GM12878 (cell line): ENCODE data around the gene PTK6. TPM values are rescaled to one million over a fixed set of nuclear protein-coding genes. Genes with fewer than 3 reads are reported as not detected.

Experiments
- ATAC-seq: fragments of 200-7000 bp; cut with Tn5 transposase; 3 replicates; pipeline ENCODE4 v1.9.1; 2020; ENCODE audit warnings: mild to moderate bottlenecking, moderate library complexity
- BruUV-seq: library from RNA; stranded (reverse); fragments of 400-500 nt; replicated peaks from 2 replicates; lab custom pipeline; 2021; lab: Mats Ljungman, UMichigan
- CTCF ChIA-PET: fragments of 300-600 bp; sonication (Branson Sonifier 250); formaldehyde crosslinking; extraction: SDS; loops from one replicate; lab custom pipeline; 2021; ENCODE audit warnings: inconsistent platforms; lab: Yijun Ruan, JAX
- POLR2A ChIA-PET: fragments of 350-600 bp; formaldehyde crosslinking; extraction: SDS; loops from one replicate; lab custom pipeline; 2021; ENCODE audit warnings: inconsistent platforms; lab: Charles Lee
- RAD21 ChIA-PET: fragments of 300-600 bp; sonication (Branson Sonifier 250); formaldehyde crosslinking; loops from one replicate; lab custom pipeline; 2023; ENCODE audit warnings: antibody characterized with exemption; ENCODE audit not compliant: unreplicated experiment; lab: Charles Lee
- SMC1A ChIA-PET: fragments of 300-600 bp; sonication (Branson Sonifier 250); formaldehyde crosslinking; loops from one replicate; lab custom pipeline; 2023; ENCODE audit not compliant: unreplicated experiment, uncharacterized antibody; lab: Charles Lee
- DNase-seq: peaks from one replicate; pipeline ENCODE4 v3.0.0-alpha.2; 2011; ENCODE audit warnings: low read depth, low spot score
- FAIRE-seq: peaks from 3 replicates; lab custom pipeline; 2011; peaks lifted over from hg19 to GRCh38; lab: Jason Lieb, UNC
- H2AFZ ChIP-seq: 2 replicates; pipeline ENCODE4 v1.6.0; 2011; ENCODE audit warnings: low read depth, low read length, control low read depth; ENCODE audit not compliant: control insufficient read depth
- H3K27ac ChIP-seq: 2 replicates; pipeline ENCODE4 v1.5.1; 2011; ENCODE audit warnings: control low read depth; ENCODE audit not compliant: control insufficient read depth, insufficient read depth
- H3K27me3 ChIP-seq, 2 experiments: replicated peaks in 1 of 2; 2 replicates each; pipeline versions ENCODE4 v1.6.0 to v1.6.1; 2011; ENCODE audit warnings: low read length in 1 of 2; ENCODE audit not compliant: control insufficient read depth in 2 of 2, insufficient read depth in 2 of 2
- H3K36me3 ChIP-seq, 2 experiments: 2 replicates each; pipeline ENCODE4 v1.5.1; 2011; ENCODE audit warnings: low read length in 1 of 2; ENCODE audit not compliant: control insufficient read depth in 2 of 2, insufficient read depth in 2 of 2
- H3K4me1 ChIP-seq: 2 replicates; pipeline ENCODE4 v1.6.1; 2011; ENCODE audit warnings: mild to moderate bottlenecking, low read length, moderate library complexity, mixed read lengths; ENCODE audit not compliant: control insufficient read depth, insufficient read depth
- H3K4me2 ChIP-seq: 2 replicates; pipeline ENCODE4 v1.6.0; 2011; ENCODE audit warnings: control low read depth; ENCODE audit not compliant: control insufficient read depth, insufficient read depth
- H3K4me3 ChIP-seq: fragments of 200-600 bp; sonication (generic); 2 replicates; pipeline ENCODE4 v1.5.1; 2016
- H3K79me2 ChIP-seq: 2 replicates; pipeline ENCODE4 v1.6.0; 2011; ENCODE audit warnings: low read length; ENCODE audit not compliant: control insufficient read depth, insufficient read depth
- H3K9ac ChIP-seq: 2 replicates; pipeline ENCODE4 v1.8.0; 2011; ENCODE audit warnings: low read length, control low read depth, mixed read lengths; ENCODE audit not compliant: control insufficient read depth, insufficient read depth
- H3K9me3 ChIP-seq: replicated peaks from 3 replicates; pipeline ENCODE4 v1.5.1; 2011; ENCODE audit warnings: mild to moderate bottlenecking, low read length; ENCODE audit not compliant: control insufficient read depth, insufficient read depth
- H4K20me1 ChIP-seq: 2 replicates; pipeline ENCODE4 v1.6.0; 2011; ENCODE audit not compliant: control insufficient read depth, insufficient read depth
- HCFC1 ChIP-seq: fragments of 150-350 bp; IDR thresholded peaks from 2 replicates; pipeline ENCODE4 v1.6.1; 2014; ENCODE audit warnings: low read length
- POLR2A ChIP-seq: IDR thresholded peaks from 2 replicates; pipeline ENCODE4 v1.6.1; 2011; ENCODE audit warnings: low read depth, mild to moderate bottlenecking, low read length
- STAT1 ChIP-seq: fragments of 450-650 bp; conservative IDR thresholded peaks from 2 replicates; pipeline ENCODE4 v1.6.1; 2014; ENCODE audit warnings: antibody characterized with exemption, mild to moderate bottlenecking
- WGBS: methylation state at CpG from one replicate; pipeline ENCODE4 v1.1.6; 2016; ENCODE audit warnings: low lambda C conversion rate; ENCODE audit not compliant: insufficient replicate concordance, insufficient coverage; ENCODE audit errors: missing lambda C conversion rate; 5-methylcytosine and 5-hydroxymethylcytosine counted together
- in situ Hi-C: fragments of 300-500 bp; cut with MboI; formaldehyde crosslinking; loops from 9 replicates; pipeline ENCODE4 v1.14.3; 2018; ENCODE audit warnings: mixed read lengths
- intact Hi-C: fragments of 100-400 bp; cut with micrococcal nuclease; formaldehyde crosslinking; loops from one replicate; pipeline ENCODE4 v1.14.2; 2022; ENCODE audit not compliant: unreplicated experiment
- polyA plus RNA-seq, 11 experiments: library from polyadenylated mRNA; depleted of rRNA in 4 of 11; unstranded in 6 of 11; stranded (reverse) in 5 of 11; fragments of >200 nt; fragmentation: Nextera tagmentation in 4 of 11; fragmentation: Illumina TruSeq in 1 of 11; extraction: Ambion mirVana in 4 of 11; extraction: Trizol in 1 of 11; gene quantifications; 1 replicate in 1 of 11; 2 replicates in 10 of 11; pipeline versions ENCODE4 v1.2.1 to v1.2.3, GENCODE V29; 2011 to 2016; ENCODE audit warnings: inconsistent platforms in 2 of 11, missing spikeins in 2 of 11, low read depth in 1 of 11
- total RNA-seq, 4 experiments: library from RNA; depleted of rRNA in 3 of 4; stranded (reverse); fragments of >200 nt in 3 of 4; fragmentation: Illumina TruSeq in 1 of 4; extraction: Trizol in 1 of 4; gene quantifications; 2 replicates each; pipeline versions ENCODE4 v1.2.1 to v1.2.3, GENCODE V29; 2013 to 2021
- TF ChIP-seq, protein P1 (sequence below): fragments of 450-650 bp; IDR thresholded peaks from 2 replicates; pipeline ENCODE4 v1.6.1; 2016; ENCODE audit warnings: mild to moderate bottlenecking
- TF ChIP-seq, protein P2 (sequence below): fragments of 450-650 bp; IDR thresholded peaks from 2 replicates; pipeline ENCODE4 v1.6.1; 2016; ENCODE audit warnings: mild to moderate bottlenecking
- TF ChIP-seq, protein P3 (sequence below): fragments of 450-650 bp; IDR thresholded peaks from 2 replicates; pipeline ENCODE4 v1.6.1; 2017; ENCODE audit warnings: mild to moderate bottlenecking, moderate library complexity

PTK6 gene
- total and polyA plus RNA-seq, 10 of the 15 experiments (the other 5 are each of a cell fraction or from before 2014, with no cell fraction given): 0.02 to 0.21 (median 0.09) TPM; not detected in 3

DNA sequence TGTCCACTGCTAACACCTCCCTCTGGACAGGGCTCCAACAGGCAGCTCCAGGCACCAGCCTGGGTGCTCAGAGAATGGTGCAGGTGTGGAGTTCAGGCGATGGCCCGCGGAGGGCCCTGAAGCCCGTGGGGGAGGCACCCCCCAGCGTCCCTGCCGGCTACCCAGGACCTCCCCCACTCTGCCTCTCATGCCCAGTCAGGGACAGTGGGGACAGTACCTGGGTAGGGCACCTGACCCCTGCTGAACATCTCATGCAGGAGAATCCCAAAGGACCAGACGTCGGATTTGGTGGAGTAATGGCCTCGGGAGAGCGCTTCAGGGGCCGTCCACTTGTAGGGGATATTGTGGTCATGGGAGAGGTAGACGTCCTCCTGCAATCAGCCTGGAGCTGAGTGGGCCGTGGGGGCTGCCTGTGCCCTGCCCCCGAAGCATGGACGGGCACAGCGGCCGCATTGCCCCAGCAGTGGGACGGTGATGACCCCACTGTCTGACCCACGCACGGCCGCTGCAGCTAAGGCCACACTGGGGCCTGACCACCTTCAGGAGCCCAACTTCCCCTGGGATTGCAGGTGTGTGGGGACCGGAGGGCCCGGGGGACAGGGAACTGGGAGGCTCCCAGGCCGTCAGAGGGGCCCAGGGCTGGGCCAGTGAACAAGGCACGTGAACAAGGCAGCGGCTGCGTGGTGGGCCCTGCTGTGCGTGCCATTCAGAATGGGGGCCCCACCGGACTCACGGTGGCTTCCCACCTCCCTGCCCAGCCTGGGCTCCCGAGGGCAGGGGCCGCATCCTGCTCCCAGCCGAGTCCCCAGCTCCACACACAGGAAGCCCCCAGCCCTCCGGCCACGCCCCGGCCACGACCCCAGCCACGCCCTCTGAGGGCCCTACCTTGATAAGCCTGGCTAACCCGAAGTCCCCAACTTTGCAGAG, 7.1 kb downstream of the PTK6 start:
- ChIA-PET POLR2A (interaction anchor here (0.8 to 1.5 kb wide), 2 partner anchors 10 to 94 kb away, joined by 3 to 8 read pairs; partner anchors contain the start of gene PPDPF), SMC1A (interaction anchor here (0.8 kb wide), 1 partner anchor 7 kb away, joined by 4 read pairs; the partner anchor contains the start of gene PTK6), CTCF (no interaction called here), RAD21 (no interaction called here)
- no peaks in the 10 kb centered on the region; a peak in 1 of 4 replicates for H3K27me3 ChIP-seq
- no peak overlapping the region for H3K4me3 ChIP-seq
- intact Hi-C loops (no loop called here), in situ Hi-C loops (no loop called here)
- no peaks in the 10 kb centered on the region for H3K9me3 ChIP-seq
- H3K4me1 ChIP-seq: peaks cover 10% of the 10 kb centered on the region
- no peak overlapping the region for H3K27ac ChIP-seq
- H3K36me3 ChIP-seq: no peaks in the 10 kb centered on the region
- H4K20me1 ChIP-seq: no peaks in the 10 kb centered on the region
- TF ChIP-seq, protein P1, sequence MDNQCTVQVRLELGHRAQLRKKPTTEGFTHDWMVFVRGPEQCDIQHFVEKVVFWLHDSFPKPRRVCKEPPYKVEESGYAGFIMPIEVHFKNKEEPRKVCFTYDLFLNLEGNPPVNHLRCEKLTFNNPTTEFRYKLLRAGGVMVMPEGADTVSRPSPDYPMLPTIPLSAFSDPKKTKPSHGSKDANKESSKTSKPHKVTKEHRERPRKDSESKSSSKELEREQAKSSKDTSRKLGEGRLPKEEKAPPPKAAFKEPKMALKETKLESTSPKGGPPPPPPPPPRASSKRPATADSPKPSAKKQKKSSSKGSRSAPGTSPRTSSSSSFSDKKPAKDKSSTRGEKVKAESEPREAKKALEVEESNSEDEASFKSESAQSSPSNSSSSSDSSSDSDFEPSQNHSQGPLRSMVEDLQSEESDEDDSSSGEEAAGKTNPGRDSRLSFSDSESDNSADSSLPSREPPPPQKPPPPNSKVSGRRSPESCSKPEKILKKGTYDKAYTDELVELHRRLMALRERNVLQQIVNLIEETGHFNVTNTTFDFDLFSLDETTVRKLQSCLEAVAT: no peak
- TF ChIP-seq, protein P2, sequence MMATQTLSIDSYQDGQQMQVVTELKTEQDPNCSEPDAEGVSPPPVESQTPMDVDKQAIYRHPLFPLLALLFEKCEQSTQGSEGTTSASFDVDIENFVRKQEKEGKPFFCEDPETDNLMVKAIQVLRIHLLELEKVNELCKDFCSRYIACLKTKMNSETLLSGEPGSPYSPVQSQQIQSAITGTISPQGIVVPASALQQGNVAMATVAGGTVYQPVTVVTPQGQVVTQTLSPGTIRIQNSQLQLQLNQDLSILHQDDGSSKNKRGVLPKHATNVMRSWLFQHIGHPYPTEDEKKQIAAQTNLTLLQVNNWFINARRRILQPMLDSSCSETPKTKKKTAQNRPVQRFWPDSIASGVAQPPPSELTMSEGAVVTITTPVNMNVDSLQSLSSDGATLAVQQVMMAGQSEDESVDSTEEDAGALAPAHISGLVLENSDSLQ: no peak
- no peak for TF ChIP-seq STAT1
- no peak for TF ChIP-seq HCFC1
- no peak for TF ChIP-seq POLR2A
- TF ChIP-seq, protein P3, sequence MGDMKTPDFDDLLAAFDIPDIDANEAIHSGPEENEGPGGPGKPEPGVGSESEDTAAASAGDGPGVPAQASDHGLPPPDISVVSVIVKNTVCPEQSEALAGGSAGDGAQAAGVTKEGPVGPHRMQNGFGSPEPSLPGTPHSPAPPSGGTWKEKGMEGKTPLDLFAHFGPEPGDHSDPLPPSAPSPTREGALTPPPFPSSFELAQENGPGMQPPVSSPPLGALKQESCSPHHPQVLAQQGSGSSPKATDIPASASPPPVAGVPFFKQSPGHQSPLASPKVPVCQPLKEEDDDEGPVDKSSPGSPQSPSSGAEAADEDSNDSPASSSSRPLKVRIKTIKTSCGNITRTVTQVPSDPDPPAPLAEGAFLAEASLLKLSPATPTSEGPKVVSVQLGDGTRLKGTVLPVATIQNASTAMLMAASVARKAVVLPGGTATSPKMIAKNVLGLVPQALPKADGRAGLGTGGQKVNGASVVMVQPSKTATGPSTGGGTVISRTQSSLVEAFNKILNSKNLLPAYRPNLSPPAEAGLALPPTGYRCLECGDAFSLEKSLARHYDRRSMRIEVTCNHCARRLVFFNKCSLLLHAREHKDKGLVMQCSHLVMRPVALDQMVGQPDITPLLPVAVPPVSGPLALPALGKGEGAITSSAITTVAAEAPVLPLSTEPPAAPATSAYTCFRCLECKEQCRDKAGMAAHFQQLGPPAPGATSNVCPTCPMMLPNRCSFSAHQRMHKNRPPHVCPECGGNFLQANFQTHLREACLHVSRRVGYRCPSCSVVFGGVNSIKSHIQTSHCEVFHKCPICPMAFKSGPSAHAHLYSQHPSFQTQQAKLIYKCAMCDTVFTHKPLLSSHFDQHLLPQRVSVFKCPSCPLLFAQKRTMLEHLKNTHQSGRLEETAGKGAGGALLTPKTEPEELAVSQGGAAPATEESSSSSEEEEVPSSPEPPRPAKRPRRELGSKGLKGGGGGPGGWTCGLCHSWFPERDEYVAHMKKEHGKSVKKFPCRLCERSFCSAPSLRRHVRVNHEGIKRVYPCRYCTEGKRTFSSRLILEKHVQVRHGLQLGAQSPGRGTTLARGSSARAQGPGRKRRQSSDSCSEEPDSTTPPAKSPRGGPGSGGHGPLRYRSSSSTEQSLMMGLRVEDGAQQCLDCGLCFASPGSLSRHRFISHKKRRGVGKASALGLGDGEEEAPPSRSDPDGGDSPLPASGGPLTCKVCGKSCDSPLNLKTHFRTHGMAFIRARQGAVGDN: no peak
- no peak overlapping the region for H3K9ac ChIP-seq
- H3K79me2 ChIP-seq: no peaks in the 10 kb centered on the region
- DNase-seq (no peak), FAIRE-seq (no peak), ATAC-seq (no peak)
- no peak overlapping the region for H2AFZ ChIP-seq
- BruUV-seq: no TSS peak
- H3K4me2 ChIP-seq: no peak overlapping the region
- WGBS: 74% methylated on average over 39 of the region's 39 CpGs
